Activated T-cell treated with anti-CD3 and anti-CD28 coated beads for 4 hours (primary cell): ENCODE data around the gene CHAC1.

Experiments
- DNase-seq: peaks from one replicate; pipeline ENCODE4 v3.0.0-alpha.2; 2020

CHAC1 gene

DNA sequence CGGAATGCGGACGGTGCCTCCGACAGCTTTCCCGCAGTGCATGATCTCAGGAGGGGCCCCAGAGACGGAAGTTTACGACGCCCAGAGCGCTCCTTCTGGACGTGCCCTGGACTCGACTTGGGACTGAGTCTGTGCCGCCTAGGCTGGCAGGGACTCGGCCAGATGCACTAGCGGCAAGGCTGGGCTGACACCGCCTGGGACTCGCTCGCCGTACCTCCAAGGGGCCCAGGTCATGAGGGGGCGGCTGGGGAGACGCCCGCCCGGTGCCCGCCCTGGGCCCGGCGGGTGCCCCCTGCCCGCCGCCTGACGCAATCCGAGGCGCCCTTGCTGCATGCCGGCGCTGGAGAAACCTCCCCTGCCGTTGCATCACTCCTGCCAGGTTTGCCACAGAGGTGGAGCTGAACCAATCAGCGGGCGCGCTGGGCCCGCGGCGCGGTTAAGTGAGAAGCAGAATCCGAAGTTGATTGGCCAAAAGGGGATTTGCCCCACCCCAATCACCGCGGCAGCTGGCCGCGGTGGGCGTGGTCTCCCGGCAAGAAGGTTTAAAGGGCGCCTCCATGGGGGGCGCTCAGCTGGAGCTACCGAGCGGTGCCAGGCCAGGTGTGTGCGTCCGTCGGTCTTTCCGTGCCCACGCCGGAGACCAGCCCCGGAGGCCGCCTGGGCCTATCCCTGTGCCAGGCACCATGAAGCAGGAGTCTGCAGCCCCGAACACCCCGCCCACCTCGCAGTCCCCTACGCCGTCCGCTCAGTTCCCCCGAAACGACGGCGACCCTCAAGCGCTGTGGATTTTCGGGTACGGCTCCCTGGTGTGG lies at the start of gene CHAC1:
TSS of gene CHAC1 (plus strand) at position 571 of the 812 bp plus-strand sequence. CDS start at position 684, 113 bp downstream.
- DNase-seq = peak; percentile 94

DNA sequence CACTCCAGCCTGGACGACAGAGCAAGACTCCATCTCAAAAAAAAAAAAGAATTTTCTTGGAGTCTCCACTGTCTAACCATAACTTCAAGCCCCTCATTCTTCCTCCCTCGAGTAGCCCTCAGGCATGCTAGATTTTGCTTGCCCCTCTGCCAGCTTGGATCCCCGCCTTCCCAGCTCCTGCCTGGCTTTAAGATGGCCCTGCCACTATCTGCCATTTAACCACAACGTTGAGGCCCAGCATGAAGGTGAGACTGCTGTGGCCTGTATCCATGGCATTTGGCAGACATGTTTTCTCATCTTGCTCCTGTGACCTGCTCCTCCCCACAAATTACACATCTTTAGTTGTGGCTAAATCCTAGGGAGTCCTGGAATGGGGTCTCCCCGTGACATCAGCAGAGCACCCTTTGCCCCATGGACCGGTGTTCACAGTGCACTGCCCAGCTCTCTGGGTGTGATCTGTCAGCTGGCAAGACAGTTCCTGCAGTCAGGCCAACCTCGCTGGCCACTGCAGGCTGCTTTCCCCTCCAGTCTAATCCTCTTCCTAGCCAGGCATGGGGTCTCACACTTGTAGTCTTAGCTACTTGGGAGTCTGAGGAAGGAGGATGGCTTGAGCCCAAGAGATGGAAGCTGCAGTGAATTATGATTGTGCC lies 48.6 kb upstream of the CHAC1 start:
- no peak for DNase-seq

GRCh38 chr15:40906091-40906990 lies 46.9 kb upstream of the CHAC1 start:
- DNase-seq = peak; percentile 68

- no peak for DNase-seq
Observed at GRCh38 chr15:40906991-40907802, 46.1 kb upstream of the CHAC1 start.

- no peak for DNase-seq
Observed at GRCh38 chr15:40908095-40908494, 45.2 kb upstream of the CHAC1 start.

DNA sequence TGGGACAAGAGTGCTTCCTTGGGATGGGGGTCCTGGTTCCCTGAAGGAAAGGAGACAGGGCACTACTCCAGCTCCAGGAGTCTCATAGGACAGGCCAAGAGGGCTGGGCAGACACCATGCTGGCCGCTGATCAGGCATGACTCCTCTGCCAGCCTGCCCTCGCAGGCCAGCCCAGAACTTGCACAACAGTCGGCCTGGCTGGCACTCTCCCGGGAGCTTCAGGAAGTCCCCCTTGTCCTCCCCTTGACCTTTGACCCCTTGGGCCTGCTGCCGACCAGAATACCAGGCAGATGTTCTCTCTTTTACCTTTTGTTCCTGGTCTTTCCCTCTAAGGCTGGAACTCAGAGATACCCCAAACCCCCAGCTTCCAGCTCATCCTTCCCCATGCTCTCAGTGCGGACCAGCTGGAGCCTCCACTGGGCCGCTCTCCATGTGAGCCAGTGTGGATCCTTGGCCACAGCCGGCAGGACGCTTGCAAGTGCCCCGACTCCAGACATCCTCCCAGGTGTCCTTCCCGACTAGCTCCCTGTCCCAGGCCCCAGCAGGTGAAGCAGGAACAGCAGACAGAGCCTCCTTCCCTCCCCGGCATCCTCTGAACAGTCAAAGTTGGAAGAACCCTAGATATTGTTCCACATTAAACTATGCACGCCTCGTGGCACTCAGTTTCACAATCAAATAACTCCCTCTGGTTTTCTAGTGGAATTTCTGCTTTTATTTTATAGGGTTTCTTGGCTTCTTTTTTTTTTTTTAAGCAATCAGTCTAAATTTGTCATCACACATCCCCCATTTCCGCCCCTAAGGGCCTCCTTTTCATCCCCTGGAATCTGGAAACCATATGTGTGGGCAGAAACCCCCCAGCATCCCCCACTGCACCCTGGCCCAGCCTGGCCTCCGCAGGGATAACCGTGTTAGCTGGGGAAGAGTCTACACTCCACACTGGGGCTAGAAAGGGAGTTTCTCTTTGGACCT lies 43.3 kb upstream of the CHAC1 start:
- DNase-seq = no peak

GRCh38 chr15:40911141-40911540 lies 42.1 kb upstream of the CHAC1 start:
- no peak for DNase-seq

GRCh38 chr15:40911693-40912092 lies 41.6 kb upstream of the CHAC1 start:
- DNase-seq = no peak

- DNase-seq = no peak
Observed at GRCh38 chr15:40912478-40912877, 40.8 kb upstream of the CHAC1 start.

- no peak for DNase-seq
Observed at GRCh38 chr15:40914013-40914412, 39.3 kb upstream of the CHAC1 start.

DNA sequence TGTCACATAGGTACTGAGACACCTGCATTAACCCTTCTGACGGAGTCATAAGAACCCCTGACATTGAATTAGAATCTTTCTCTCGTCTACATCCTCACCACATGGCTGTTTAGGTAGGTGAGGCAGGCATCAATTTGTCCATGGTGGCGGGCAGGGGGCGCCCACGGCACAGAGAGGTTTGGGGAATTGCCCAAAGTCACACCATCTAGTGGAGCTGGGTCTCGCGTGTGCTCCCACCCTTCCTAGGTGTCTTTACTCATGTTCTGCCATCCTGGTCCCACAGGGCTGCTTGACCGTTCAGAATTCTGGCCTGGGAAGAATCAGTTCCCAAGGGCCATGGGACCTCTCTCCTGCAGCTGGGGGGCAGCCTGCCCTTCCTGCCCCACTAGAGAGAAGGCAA lies 38.8 kb upstream of the CHAC1 start:
- no peak for DNase-seq

DNA sequence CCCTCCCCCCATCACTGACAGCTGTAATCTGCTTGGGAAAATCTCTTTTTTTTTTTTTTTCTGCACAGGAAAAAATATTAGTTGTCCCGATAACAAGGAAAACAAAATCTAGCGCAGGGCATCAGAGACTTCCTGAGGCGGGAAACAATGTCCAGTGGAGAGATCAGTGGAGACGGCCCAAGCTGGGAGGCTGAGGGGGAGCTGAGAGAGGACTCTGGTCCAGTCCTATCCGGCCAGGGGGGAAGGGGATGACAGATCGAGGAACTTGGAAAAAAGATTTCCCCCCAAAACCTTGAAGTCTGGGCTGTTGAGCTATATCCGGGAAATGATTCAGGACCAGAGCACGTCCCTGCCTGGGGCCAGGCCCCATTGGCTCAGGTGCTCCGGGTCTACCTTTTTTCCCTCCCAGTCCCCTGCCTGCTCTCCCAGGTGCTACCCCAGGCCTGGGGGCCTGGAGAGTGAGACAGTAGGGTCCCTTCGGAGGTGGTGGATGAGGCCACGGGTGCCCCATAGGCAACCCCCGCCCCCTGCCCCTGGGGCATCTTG lies 38.1 kb upstream of the CHAC1 start:
- no peak for DNase-seq

GRCh38 chr15:40915679-40916078 lies 37.6 kb upstream of the CHAC1 start:
- no peak for DNase-seq

DNA sequence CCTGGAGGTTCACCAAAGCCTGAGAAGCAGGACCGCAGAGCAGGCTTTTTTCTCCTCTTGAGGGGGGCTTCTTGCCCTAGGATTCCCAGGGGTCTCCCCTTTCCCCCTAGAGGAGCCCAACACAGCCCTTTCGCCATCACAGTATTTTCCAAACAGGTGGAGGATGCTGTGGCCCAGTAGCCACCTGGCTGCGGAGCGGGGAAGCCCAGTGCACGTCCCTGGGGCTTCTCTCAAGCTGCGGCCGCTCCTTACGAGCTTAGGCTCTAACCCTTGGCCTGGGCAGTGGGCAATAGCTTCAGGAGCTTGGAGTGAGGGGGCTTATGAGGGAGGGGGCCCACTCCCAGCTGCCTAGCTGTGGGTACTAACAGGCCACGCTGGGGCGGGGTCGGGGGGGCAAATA lies 35.7 kb upstream of the CHAC1 start:
- DNase-seq = no peak

- no peak for DNase-seq
Observed at GRCh38 chr15:40918146-40918798, 35.0 kb upstream of the CHAC1 start.

DNA sequence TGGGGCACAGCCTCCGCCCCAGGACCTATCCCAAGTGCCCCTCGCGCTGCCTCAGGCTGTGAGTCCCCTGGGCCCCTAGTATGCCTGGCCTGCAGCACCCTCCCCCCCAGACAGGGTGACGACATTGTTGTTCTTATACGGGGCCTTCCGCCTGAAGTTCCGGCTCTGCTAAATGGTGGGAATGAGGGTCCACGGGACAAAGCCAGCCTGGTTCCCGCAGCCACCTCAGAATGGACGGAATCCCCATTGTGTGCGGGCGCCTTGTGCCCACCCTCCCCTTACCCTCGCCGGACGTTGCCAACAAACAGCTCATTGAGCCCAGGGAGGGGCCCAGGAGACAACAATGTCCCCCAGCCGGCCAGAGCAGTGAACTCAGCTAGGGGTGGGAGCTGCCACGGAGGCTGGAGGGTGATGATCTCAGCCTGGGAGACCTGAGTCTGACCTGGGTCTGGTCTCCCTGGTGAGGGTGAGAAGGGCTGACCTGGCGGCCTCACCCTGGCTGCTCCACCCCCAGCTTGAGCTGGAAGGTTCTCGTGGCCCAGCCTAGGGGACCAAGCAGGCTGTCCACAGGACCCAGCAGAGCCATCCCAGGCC lies 34.4 kb upstream of the CHAC1 start:
- DNase-seq = no peak

DNA sequence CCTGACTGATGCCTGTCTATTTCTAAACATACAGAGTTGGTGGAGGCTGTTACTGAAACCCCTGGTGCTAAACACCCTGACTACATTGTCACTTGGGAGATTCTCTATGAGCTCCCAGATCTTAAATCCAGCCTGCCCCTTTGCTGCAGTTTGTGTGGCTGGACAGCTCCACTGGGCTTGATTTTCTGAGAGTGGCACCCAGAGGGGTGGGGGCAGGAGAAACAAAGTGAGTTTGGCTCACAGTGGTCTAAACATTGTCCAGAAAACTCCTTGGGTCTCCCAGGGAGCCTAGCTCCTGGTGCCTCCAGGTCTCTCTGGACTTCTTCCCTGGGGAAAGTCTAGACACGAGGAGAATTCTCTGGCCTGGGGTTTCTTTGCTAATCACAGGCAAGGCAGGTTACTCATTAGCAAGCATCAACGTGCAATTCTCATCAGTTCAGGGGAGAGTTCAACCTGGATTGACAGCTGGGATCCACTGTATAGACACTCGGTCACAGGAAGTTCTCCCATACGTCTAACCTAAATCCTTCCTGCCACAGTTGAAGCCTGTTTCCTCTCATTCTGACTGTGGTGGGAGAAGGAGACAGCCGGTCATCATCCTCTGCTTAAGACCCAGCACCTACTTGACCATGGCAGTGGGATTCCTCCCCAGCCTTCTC lies 31.2 kb upstream of the CHAC1 start:
- no peak for DNase-seq

DNA sequence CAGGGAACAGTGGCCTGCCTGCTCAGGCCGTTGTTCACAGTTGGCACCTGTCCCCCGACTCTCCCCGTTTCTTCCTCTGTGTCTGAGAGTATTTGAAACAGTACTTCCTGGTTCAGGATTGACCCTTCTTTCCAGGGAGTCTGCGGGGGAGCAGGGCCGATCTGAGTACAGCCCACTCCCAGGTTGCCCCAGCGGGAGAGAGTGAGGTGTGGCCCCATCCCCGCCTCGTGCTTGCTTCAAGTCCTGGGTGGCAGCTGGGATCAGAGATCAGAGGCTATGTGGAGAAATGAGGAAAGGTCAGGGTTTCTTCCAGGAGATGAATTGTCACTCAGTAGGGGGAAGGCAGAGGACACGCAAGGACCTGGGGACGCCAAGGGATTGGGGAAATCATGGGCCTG lies 30.7 kb upstream of the CHAC1 start:
- no peak for DNase-seq

GRCh38 chr15:40923551-40923950 lies 29.7 kb upstream of the CHAC1 start:
- DNase-seq = no peak

DNA sequence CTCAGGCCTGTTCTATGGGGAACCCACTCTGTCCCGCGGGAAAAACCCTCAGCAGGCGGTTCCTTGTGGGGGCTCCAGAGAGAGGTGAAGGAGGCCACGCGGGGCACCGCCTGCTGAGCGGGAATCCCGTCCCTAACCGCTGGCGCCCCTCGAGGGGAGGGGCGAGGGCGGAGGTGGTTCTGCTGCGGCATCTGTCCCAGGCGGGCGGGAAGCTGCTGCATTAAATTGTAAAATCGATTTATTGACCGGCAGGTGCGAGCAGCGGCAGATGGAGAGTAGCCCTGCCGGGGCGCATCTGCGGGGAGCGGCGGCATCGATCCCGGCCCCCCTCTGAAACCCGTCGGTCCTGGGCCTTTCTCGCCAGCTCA lies 27.8 kb upstream of the CHAC1 start:
- no peak for DNase-seq
